Activated CD4-positive, alpha-beta T cell treated with anti-CD3 and anti-CD28 coated beads, Interleukin-2, amount 50 U/mL, for 4 hours (primary cell): ENCODE measurements around the gene ABR.
"Not testable (repeated sequence)": the region's sequence is repeated elsewhere in the genome, so short reads cannot be mapped to it uniquely, and the experiment has no call there.

Experiments used
- DNase-seq, 2 experiments: peaks; one replicate each; pipeline ENCODE4 v3.0.0-alpha.2; 2020

ABR gene

GRCh38 chr17:1173432-1174262 lies 6.1 kb downstream of the ABR start:
- DNase-seq: no peak

GRCh38 chr17:1171953-1172352 lies 7.8 kb downstream of the ABR start:
- DNase-seq: no peak

- no peak for DNase-seq
Observed at GRCh38 chr17:1170739-1171138, 9.0 kb downstream of the ABR start.

GRCh38 chr17:1169929-1170312 lies 9.9 kb downstream of the ABR start:
- no peak for DNase-seq

- DNase-seq: no peak
Observed at GRCh38 chr17:1169221-1169928, 10.4 kb downstream of the ABR start.

- DNase-seq: no peak
Observed at GRCh38 chr17:1168533-1169220, 11.1 kb downstream of the ABR start.

GRCh38 chr17:1166276-1166675 lies 13.5 kb downstream of the ABR start:
- DNase-seq: no peak

- no peak for DNase-seq
Observed at GRCh38 chr17:1165836-1166235, 13.9 kb downstream of the ABR start.

GRCh38 chr17:1164935-1165556 lies 14.7 kb downstream of the ABR start:
- DNase-seq: no peak

- no peak for DNase-seq
Observed at GRCh38 chr17:1162116-1162855, 17.5 kb downstream of the ABR start.

GRCh38 chr17:1160591-1161390 lies 19.0 kb downstream of the ABR start:
- DNase-seq: no peak

GRCh38 chr17:1159431-1160180 lies 20.2 kb downstream of the ABR start:
- no peak for DNase-seq

GRCh38 chr17:1158879-1159278 lies 20.9 kb downstream of the ABR start:
- no peak for DNase-seq

GRCh38 chr17:1156864-1157263 lies 22.9 kb downstream of the ABR start:
- DNase-seq: no peak

- no peak for DNase-seq
Observed at GRCh38 chr17:1154704-1155103, 25.1 kb downstream of the ABR start.

GRCh38 chr17:1153795-1154546 lies 25.8 kb downstream of the ABR start:
- DNase-seq: no peak

GRCh38 chr17:1152582-1152981 lies 27.2 kb downstream of the ABR start:
- not testable (repeated sequence) for DNase-seq

GRCh38 chr17:1150863-1151600 lies 28.7 kb downstream of the ABR start:
- DNase-seq: no peak

- no peak for DNase-seq
Observed at GRCh38 chr17:1149869-1150268, 29.9 kb downstream of the ABR start.
